H9 (cell line): ENCODE results near the gene NSL1. TPM values are rescaled to one million over a fixed set of nuclear protein-coding genes. Genes with fewer than 3 reads are reported as not detected.
A peak's percentile ranks its signal among the peaks of the same experiment; 100 is the strongest.

Experiments used
- DNase-seq: peaks from one replicate; pipeline ENCODE4 v3.0.0-alpha.2; 2017
- H2AFZ ChIP-seq: one replicate; pipeline ENCODE4 v1.6.1; 2013; ENCODE audit warnings: mild to moderate bottlenecking, low read length, control low read depth, moderate library complexity
- H2AK5ac ChIP-seq: 2 replicates; pipeline ENCODE4 v1.6.1; 2013; ENCODE audit warnings: low read length, control low read depth, mixed read lengths; ENCODE audit not compliant: insufficient read length
- H2BK120ac ChIP-seq: one replicate; pipeline ENCODE4 v1.6.1; 2013; ENCODE audit warnings: low read depth, mild to moderate bottlenecking, low read length, control low read depth, inconsistent platforms; ENCODE audit not compliant: poor library complexity, severe bottlenecking
- H2BK12ac ChIP-seq: 2 replicates; pipeline ENCODE4 v1.6.1; 2013; ENCODE audit warnings: low read length, control low read depth, mixed read lengths, low read depth; ENCODE audit not compliant: insufficient read length
- H2BK15ac ChIP-seq: 2 replicates; pipeline ENCODE4 v1.6.1; 2013; ENCODE audit warnings: low read depth, low read length, control low read depth
- H2BK20ac ChIP-seq: one replicate; pipeline ENCODE4 v1.6.1; 2013; ENCODE audit warnings: low read depth, mild to moderate bottlenecking, low read length, control low read depth, inconsistent platforms; ENCODE audit not compliant: poor library complexity, severe bottlenecking
- H2BK5ac ChIP-seq: 2 replicates; pipeline ENCODE4 v1.6.1; 2013; ENCODE audit warnings: low read length, control low read depth, mixed read lengths; ENCODE audit not compliant: insufficient read length
- H3K14ac ChIP-seq: 2 replicates; pipeline ENCODE4 v1.6.1; 2013; ENCODE audit warnings: low read length, control low read depth; ENCODE audit not compliant: insufficient read depth
- H3K18ac ChIP-seq: 2 replicates; pipeline ENCODE4 v1.6.1; 2013; ENCODE audit warnings: low read depth, mild to moderate bottlenecking, mixed read lengths, low read length, control low read depth; ENCODE audit not compliant: insufficient read length
- H3K23ac ChIP-seq: 2 replicates; pipeline ENCODE4 v1.6.1; 2013; ENCODE audit warnings: low read length, control low read depth, mixed read lengths, low read depth; ENCODE audit not compliant: insufficient read length
- H3K23me2 ChIP-seq: 2 replicates; pipeline ENCODE4 v1.6.1; 2013; ENCODE audit warnings: low read depth, mild to moderate bottlenecking, mixed read lengths, low read length, control low read depth; ENCODE audit not compliant: insufficient read length, poor library complexity, severe bottlenecking
- H3K27ac ChIP-seq: 2 replicates; pipeline ENCODE4 v1.5.1; 2013; ENCODE audit warnings: low read length, control low read depth, mixed read lengths, low read depth; ENCODE audit not compliant: insufficient read length
- H3K27me3 ChIP-seq: 2 replicates; pipeline ENCODE4 v1.6.1; 2013; ENCODE audit warnings: low read length, control low read depth, inconsistent platforms; ENCODE audit not compliant: insufficient read depth
- H3K4ac ChIP-seq: 2 replicates; pipeline ENCODE4 v1.6.1; 2013; ENCODE audit warnings: low read depth, mild to moderate bottlenecking, control low read depth, inconsistent platforms, low read length, moderate library complexity
- H3K4me1 ChIP-seq: 2 replicates; pipeline ENCODE4 v1.6.1; 2013; ENCODE audit warnings: low read length, control low read depth, inconsistent platforms; ENCODE audit not compliant: insufficient read depth
- H3K4me2 ChIP-seq: 2 replicates; pipeline ENCODE4 v1.6.1; 2013; ENCODE audit warnings: low read length, control low read depth, mixed read lengths; ENCODE audit not compliant: insufficient read length, insufficient read depth
- H3K56ac ChIP-seq: 2 replicates; pipeline ENCODE4 v1.6.1; 2013; ENCODE audit warnings: low read depth, mild to moderate bottlenecking, mixed read lengths, low read length, control low read depth; ENCODE audit not compliant: insufficient read length
- H3K79me1 ChIP-seq: 2 replicates; pipeline ENCODE4 v1.6.1; 2013; ENCODE audit warnings: low read depth, mild to moderate bottlenecking, moderate library complexity, low read length, control low read depth, inconsistent platforms; ENCODE audit not compliant: insufficient read depth, poor library complexity, severe bottlenecking
- H3K79me2 ChIP-seq: 2 replicates; pipeline ENCODE4 v1.6.1; 2013; ENCODE audit warnings: low read length, control low read depth, inconsistent platforms; ENCODE audit not compliant: insufficient read depth
- H3K9ac ChIP-seq: 2 replicates; pipeline ENCODE4 v1.6.1; 2013; ENCODE audit warnings: low read length, control low read depth, mixed read lengths; ENCODE audit not compliant: insufficient read length; ENCODE audit errors: extremely low read depth
- H3K9me3 ChIP-seq: one replicate; pipeline ENCODE4 v1.6.1; 2013; ENCODE audit warnings: low read depth, low read length, inconsistent platforms; ENCODE audit not compliant: control insufficient read depth
- H3T11ph ChIP-seq: one replicate; pipeline ENCODE4 v1.6.1; 2013; ENCODE audit warnings: mild to moderate bottlenecking, low read length, control low read depth, inconsistent platforms
- H4K20me1 ChIP-seq: one replicate; pipeline ENCODE4 v1.6.1; 2013; ENCODE audit not compliant: control insufficient read depth, insufficient read length, insufficient read depth
- H4K5ac ChIP-seq: 2 replicates; pipeline ENCODE4 v1.6.1; 2013; ENCODE audit warnings: low read depth, mild to moderate bottlenecking, mixed read lengths, low read length, control low read depth; ENCODE audit not compliant: insufficient read length
- H4K8ac ChIP-seq: replicated peaks from 2 replicates; pipeline ENCODE4 v1.6.1; 2013; ENCODE audit warnings: low read length, control low read depth, mixed read lengths, low read depth; ENCODE audit not compliant: insufficient read length
- H4K91ac ChIP-seq: 2 replicates; pipeline ENCODE4 v1.6.1; 2013; ENCODE audit warnings: low read depth, mild to moderate bottlenecking, moderate library complexity, mixed read lengths, low read length, control low read depth; ENCODE audit not compliant: insufficient read length
- H3K27ac Mint-ChIP-seq, 3 experiments: 2 replicates in 2 of 3; 3 replicates in 1 of 3; pipeline ENCODE4 v1.8.0; 2020 to 2021; ENCODE audit warnings: mixed read lengths in 3 of 3, mild to moderate bottlenecking in 1 of 3, moderate library complexity in 1 of 3
- H3K27me3 Mint-ChIP-seq: 2 replicates; pipeline ENCODE4 v1.8.0; 2021; ENCODE audit warnings: low read depth, mild to moderate bottlenecking, moderate library complexity, mixed read lengths
- H3K36me3 Mint-ChIP-seq, 3 experiments: 2 replicates in 2 of 3; 3 replicates in 1 of 3; pipeline ENCODE4 v1.8.0; 2020 to 2021; ENCODE audit warnings: low read depth in 3 of 3, mixed read lengths in 3 of 3; ENCODE audit not compliant: insufficient read depth in 1 of 3
- H3K4me1 Mint-ChIP-seq, 2 experiments: 2 replicates each; pipeline ENCODE4 v1.8.0; 2020; ENCODE audit warnings: mixed read lengths in 2 of 2
- H3K4me3 Mint-ChIP-seq, 2 experiments: 2 replicates in 1 of 2; 3 replicates in 1 of 2; pipeline ENCODE4 v1.8.0; 2020 to 2021; ENCODE audit warnings: mild to moderate bottlenecking in 2 of 2, mixed read lengths in 2 of 2, moderate library complexity in 1 of 2
- H3K9me3 Mint-ChIP-seq, 2 experiments: 2 replicates in 1 of 2; 3 replicates in 1 of 2; pipeline ENCODE4 v1.8.0; 2020; ENCODE audit warnings: mild to moderate bottlenecking in 2 of 2, mixed read lengths in 2 of 2, moderate library complexity in 1 of 2
- CTCF ChIP-seq: fragments of 200-600 bp; sonication (generic); conservative IDR thresholded peaks from 3 replicates; pipeline ENCODE4 v1.8.0; 2021; ENCODE audit warnings: antibody characterized with exemption, mild to moderate bottlenecking
- WGBS: extraction: QIAGEN DNeasy Blood & Tissue Kit; methylation state at CpG from one replicate; pipeline ENCODE4 v1.1.7; 2013; ENCODE audit warnings: missing lambda C conversion rate, low lambda C conversion rate, mixed read lengths; ENCODE audit not compliant: insufficient read length; ENCODE audit errors: extremely low coverage; 5-methylcytosine and 5-hydroxymethylcytosine counted together
- total RNA-seq: library from RNA; stranded (reverse); gene quantifications from 2 replicates; pipeline ENCODE4 v1.2.1, GENCODE V29; 2021

NSL1 gene
- total RNA-seq, 1 experiment from 2014 or later = 49.3 TPM

- Histone ChIP-seq H4K91ac (peak overlapping the region; percentile 2), H3K23me2 (no peaks in the 10 kb centered on the region), H2BK12ac (no peak overlapping the region), H3T11ph (no peak overlapping the region), H4K20me1 (no peaks in the 10 kb centered on the region), H3K79me2 (no peaks in the 10 kb centered on the region), H3K9me3 (no peaks in the 10 kb centered on the region), H2AK5ac (no peak overlapping the region), H3K4me1 (peaks cover 5% of the 10 kb centered on the region; the same call in 1 of the 2 replicates), H2BK5ac (no peak overlapping the region), H3K79me1 (no peaks in the 10 kb centered on the region), H2BK20ac (no peak overlapping the region), H3K4ac (no peak overlapping the region), H3K18ac (no peak overlapping the region), H3K4me2 (no peak overlapping the region), H2AFZ (no peak overlapping the region), H2BK15ac (no peak overlapping the region), H3K9ac (no peak overlapping the region), H4K5ac (no peak overlapping the region), H3K27me3 (no peaks in the 10 kb centered on the region), H4K8ac (no peak overlapping the region), H3K27ac (no peak overlapping the region), H3K23ac (no peak overlapping the region), H2BK120ac (no peak overlapping the region), H3K14ac (no peak overlapping the region; the same call in 1 of the 2 replicates), H3K56ac (peak overlapping the region; percentile 70)
- Mint-ChIP-seq H3K4me3 (no peak overlapping the region), H3K27ac (no peak overlapping the region), H3K9me3 (no peaks in the 10 kb centered on the region), H3K4me1 (0 out of 4 replicates have a peak, but pooled peaks cover 0 to 4% of the 10 kb centered on the region in 2 experiments), H3K36me3 (no peaks in the 10 kb centered on the region), H3K27me3 (peaks cover 17% of the 10 kb centered on the region)
- no peak for TF ChIP-seq CTCF
- WGBS = no CpG with 5 or more reads among the region's 5 CpGs
- DNase-seq = no peak
Measured at GRCh38 chr1:212689196-212689725, 102.3 kb downstream of the NSL1 start.
